ENCODE measurements around the gene TCFL5.

The TCFL5 gene

DNA sequence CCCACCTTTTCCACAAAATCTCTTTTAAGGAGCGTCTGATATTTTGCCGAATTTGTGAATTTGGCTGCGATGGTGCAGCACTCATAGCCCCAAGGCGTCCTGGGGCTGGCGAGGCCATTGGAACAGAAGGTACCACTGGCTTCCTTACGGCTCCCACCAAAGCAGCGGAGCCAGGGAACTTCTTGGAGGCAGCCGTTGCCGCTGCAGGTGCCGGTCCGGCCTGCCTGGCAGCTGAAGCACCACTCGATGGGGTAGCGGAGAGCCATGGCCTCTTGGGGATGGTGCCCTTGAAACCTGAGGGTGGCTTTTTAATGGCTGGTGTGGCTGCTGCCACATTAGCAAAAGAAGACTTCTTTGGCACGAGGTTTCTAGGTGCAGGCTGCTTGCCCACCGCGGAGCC lies 34.9 kb upstream of the TCFL5 start:
- no peak for DNase-seq (ENCODE audit: extremely low read depth in 1 of 2, low read depth in 1 of 2)

DNA sequence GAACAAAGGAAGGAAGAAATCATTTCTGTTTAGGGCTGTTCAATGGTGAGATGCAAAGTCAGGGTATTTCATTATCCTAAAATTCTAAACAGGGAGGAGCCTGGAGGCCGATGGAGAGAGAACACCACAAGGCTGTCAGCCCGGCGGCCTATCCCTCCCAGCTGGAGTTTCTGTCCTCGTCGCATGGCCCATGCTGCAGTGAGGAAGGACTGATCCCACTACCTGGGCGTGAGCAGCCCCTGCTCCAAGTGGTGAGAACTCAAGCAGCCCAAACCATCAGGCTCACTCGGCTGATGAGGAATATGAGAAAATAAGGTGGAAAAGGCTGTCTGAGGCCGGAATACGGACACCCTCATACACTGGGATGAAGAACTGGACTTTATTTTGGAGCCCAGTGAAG lies 33.9 kb upstream of the TCFL5 start:
- no peak for DNase-seq (ENCODE audit: extremely low read depth in 1 of 2, low read depth in 1 of 2)

DNA sequence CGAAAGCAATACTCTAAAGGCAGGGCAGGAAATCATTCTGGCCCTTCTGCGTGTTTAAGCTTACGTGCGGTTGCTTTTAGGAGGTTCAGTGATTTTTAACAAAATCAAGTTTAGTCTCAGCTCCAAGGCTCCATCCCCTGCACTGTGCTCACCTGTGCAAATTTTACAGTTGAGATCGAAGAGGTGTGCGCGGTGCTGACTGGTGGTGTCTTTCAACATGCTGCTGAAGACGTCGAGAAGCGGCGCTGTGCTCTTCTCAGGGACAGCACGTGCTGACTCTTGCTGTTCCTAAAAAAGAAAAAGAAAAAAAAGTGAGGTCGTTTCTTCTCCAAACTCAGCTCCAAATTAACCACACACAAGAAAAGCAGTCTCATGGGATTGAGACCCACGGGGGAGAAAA lies 32.6 kb upstream of the TCFL5 start:
- DNase-seq (ENCODE audit: extremely low read depth in 1 of 2, low read depth in 1 of 2), result no peak

DNA sequence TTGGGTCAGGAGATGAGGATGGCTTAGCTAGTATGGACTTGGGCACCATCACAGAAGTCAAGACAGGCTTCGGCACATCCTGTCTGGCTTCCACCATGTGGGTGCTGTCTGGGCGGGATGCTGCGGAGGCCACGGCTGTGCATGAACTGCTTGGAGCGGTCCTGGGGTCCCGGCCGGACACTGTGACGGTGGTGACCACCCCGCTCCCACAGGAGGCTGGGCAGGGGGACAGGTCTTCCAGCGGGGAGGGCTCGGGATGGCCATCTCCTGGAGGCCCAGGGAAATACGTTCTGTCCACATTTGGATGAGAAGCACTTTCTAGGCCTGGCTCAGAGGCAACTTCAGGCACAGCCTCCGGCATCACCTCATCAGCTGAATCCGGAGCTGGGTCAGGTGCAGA lies 32.1 kb upstream of the TCFL5 start:
- DNase-seq (ENCODE audit: extremely low read depth in 1 of 2, low read depth in 1 of 2), result no peak

DNA sequence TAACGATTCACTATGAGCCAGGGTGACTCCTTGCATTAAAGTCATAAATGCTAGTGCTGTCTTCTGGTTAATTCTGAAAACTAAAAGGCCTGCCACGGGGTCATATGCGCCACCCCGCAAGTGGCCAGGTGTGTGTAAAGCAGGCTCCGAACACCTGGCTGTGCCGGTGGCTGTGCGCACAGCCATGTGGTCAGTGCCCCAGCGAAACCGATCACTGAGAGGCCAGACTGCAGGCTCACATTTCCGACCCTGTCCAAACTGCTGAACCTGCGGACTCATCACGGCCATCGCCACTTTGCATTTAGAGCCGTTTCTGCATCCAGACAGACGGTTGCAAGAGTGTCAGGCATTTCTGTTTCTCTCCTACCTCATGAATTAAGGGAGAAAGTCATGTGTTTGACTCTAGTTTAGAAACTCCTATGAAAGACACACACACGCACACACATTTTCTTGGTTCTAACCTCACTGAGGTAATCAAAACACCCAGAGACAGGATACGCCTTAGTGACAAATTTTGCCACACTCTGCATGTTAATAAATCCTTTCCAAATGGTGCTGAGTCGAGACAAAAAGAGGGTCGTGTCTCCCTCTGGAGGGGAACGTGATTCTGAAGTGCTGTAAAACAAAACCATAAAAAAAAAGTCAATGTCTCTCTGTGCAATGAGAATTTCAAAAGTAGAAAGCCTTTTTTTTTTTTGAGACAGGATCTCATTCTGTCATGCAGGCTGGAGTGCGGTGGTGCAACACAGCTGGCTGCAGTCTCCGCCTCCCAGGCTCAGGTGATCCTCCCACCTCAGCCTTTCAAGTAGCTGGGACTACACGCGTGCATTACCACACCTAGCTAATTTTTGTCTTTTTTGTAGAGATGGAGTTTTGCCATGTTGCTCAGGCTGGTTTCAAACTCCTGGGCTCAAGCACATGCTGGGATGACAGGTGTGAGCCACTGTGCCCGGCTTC lies 31.0 kb upstream of the TCFL5 start:
- no peak for DNase-seq (ENCODE audit: extremely low read depth in 1 of 2, low read depth in 1 of 2)

DNA sequence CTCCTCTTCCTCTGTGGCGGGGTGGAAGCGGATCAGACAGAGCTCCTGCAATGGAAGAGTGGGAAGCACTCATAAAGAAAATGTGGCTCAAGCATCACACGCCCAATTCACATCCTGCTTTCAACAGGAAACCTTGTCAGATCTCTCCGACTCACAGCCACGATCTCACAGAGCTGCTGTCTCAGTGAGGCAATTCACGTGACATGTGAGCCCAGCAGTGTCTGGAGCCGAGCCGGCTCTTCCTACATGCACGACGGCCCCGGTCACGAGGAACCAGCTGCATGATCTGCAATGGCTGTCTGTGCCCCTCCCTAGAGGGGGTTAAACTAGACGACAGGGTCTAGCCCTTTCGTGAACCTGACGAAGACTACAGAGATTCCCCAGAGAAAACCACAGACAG lies 29.5 kb upstream of the TCFL5 start:
- DNase-seq (ENCODE audit: extremely low read depth in 1 of 2, low read depth in 1 of 2), result no peak

DNA sequence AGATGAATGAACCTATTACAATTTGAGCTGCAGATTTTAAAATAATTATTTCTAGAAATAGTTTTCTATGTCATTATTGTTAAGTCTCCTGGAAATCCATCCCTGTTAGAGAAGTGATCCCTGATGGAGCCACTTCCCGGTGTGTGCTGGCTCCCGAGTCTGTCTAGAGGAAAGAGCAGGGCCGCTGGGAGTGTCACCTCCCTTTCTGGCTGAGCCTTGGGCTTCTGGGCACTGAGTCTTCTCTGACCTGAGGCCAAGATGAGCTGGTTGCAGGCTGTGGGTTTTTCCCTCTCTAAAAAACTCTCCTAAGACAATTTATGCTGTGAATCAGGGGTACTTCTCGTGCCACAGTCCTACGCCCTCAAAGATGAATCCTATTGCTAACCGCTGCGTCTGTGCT lies 28.8 kb upstream of the TCFL5 start:
- no peak for DNase-seq (ENCODE audit: extremely low read depth in 1 of 2, low read depth in 1 of 2)

DNA sequence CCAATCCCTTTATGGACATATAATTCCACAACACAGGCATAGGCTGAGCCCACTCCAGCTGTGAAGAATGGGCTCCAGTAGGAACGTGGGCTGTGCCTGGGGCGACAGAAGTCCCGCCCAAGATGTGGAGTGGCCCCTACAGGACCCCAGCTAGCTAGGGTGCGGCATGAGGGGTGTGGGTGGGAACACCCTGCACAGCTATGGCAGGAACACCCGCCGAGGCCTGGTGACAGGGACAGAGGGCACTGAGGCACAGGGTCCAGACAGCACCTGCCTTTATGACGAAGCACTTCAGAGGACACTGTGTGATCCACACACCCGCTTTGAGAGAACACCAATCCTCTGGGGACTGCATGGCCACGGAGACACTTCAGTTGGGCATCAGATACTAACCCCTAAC lies 28.2 kb upstream of the TCFL5 start:
- DNase-seq (ENCODE audit: extremely low read depth in 1 of 2, low read depth in 1 of 2), result no peak

DNA sequence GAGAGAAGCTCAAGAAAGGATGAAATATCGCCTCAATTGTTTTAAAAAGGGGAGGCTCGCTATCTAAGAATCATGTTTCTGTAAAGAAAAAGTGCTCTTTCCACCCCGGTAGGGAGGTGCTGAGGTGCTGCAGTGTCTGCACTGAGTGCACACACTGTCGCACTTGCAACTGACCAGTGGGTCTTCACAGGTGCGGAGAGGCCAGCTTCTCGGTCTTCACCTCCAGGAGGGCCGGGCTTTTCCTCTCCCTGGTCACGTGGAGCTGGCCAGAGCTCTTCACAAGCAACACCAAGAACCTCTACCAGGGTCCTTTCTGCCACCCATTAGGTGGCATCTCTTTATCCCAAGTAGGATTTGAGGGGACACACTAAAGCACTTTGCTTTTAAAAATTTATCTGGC lies 27.8 kb upstream of the TCFL5 start:
- no peak for DNase-seq (ENCODE audit: extremely low read depth in 1 of 2, low read depth in 1 of 2)

DNA sequence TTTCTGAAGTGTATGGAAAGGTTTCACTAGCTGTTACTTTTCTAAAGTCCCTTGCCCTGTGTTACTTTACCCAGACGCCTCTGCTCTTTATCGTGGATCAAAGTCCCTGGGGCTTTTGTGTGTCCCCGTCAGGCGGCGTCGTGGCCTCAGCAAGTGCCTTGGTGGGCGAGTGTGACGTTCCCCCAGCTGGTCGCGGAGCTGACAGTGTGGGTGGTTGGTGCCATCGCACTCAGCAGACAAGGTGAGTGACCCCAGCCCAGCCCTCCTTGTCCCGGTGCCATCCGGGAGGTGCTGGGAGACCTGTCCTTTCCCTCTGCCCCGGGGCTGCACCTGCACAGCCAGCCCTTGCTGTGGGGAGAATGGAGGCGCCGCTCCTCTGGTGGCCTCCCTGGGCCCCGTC lies 27.3 kb upstream of the TCFL5 start:
- no peak for DNase-seq (ENCODE audit: extremely low read depth in 1 of 2, low read depth in 1 of 2)

DNA sequence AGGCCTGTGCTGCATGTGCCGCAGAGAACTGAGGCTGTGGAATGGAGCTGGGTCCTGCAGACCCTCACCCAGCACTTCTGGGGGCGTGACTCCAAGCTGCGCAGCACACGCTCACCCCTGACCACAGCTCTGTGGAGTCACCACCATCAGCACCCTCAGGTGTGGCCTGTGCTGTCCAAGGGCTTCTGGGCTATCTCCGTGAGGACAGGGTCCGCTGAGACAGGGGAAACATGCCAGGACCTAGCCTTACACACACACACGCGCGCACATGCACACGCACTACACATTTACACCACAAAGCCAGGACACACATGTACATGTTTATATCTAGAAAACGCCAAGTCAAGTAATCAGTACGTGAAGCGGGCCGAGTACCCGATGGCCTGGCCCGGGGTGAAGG lies 26.8 kb upstream of the TCFL5 start:
- no peak for DNase-seq (ENCODE audit: extremely low read depth in 1 of 2, low read depth in 1 of 2)

DNA sequence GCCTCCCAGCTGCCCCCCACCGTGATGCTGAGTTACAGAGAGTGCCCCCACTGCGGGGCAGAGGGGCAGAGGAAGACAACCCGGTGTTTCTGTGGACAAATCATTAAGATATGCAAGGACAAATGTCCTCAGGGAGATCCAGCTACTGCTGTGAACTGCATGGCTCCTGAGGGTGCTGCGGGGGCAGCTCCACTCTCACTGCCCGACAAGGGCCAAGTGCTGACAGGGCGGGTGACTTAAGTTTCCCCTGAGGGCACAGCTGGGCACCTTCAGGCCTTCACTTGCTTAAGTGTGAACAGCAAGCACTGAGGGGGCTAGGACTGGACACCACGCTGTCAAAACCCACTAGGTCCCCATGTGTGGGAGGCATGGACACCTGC lies 26.2 kb upstream of the TCFL5 start:
- no peak for DNase-seq (ENCODE audit: extremely low read depth in 1 of 2, low read depth in 1 of 2)

DNA sequence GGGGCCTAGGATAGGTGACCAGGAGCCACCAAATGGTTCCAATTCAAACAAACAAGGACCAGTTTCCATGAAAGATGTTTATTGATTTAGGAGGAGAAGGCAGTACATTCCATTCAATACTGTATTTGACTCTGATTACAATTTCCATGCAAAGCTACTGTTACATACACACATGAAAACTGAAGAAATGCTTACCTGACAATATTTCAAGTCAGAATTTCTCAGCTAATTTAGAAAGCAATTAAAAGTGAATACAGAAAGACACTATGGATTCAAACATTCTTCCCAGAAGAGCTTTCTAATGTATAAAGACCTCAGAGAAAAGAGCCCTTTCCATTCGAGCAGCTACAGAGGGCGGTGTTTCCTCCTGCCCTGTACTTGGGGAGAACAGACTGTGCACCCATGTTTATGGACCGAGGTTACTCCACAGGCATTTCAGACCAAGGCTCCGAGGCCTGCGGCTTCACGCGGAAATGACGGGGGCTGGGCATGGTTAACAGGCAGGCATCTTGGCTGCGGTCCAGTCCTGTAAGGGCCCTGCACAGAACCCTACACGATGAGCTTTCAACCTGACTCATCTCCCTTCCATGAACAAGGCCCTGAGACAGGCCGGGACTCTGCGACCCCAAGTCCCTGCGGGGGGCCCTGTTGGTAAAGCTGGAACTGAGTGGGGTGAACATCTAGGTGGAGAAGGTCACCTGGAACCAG lies 25.7 kb upstream of the TCFL5 start:
- no peak for DNase-seq (ENCODE audit: extremely low read depth in 1 of 2, low read depth in 1 of 2)

DNA sequence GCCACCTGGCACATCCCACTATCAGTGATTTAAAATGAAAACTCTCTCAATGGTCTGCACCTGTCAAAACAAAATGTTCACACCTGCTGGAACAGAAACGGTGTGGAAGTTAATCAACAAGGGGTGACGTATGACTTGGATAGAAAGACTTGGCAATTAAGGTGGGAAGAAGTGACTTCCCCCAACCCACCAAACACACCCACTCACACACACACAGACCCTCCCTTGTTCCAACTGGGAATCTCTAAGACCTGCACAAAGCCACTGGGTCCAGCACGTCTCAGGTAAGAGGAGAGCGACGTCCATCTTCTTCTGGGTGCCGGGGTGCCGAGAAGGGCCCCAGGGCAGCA lies 25.1 kb upstream of the TCFL5 start:
- no peak for DNase-seq (ENCODE audit: extremely low read depth in 1 of 2, low read depth in 1 of 2)

DNA sequence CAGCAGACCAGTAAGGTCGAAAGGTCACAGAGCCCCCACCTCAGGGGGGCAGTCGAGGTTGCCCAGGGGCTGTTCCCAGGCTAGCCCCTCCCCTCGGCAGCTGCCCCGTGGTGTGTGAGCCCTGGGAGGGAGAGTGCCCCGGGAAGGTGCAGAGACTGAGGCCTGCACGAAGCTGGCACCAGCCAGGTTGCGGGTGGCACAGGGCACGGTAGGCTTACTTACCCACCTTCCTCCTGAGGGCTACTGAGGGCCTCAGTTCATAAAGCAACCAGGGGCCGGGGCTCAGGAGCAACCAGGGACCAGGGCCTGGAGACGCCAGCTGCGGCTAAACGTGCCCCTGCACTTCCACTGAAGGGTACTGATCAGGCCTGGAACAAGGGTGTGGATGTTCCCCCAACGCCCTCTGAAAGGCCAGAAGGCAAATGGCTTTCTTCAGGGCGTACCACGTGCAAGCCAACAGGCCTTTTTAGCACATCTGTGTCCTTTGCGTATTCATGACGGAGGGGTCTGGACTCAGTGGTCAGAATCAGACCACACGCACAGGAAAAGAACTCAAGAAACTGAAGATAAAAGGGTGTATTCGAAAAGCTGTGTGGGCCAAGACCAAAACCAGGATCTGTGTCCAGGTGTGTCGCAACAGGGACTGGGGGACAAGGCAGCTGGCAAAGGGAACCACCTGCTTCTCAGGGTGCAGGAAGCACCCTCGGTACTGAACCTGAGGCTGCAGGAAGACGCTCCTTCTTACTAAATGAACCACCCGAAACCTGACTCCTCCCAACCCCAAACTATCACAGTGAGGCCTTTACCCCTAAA lies 24.5 kb upstream of the TCFL5 start:
- no peak for DNase-seq (ENCODE audit: extremely low read depth in 1 of 2, low read depth in 1 of 2)

DNA sequence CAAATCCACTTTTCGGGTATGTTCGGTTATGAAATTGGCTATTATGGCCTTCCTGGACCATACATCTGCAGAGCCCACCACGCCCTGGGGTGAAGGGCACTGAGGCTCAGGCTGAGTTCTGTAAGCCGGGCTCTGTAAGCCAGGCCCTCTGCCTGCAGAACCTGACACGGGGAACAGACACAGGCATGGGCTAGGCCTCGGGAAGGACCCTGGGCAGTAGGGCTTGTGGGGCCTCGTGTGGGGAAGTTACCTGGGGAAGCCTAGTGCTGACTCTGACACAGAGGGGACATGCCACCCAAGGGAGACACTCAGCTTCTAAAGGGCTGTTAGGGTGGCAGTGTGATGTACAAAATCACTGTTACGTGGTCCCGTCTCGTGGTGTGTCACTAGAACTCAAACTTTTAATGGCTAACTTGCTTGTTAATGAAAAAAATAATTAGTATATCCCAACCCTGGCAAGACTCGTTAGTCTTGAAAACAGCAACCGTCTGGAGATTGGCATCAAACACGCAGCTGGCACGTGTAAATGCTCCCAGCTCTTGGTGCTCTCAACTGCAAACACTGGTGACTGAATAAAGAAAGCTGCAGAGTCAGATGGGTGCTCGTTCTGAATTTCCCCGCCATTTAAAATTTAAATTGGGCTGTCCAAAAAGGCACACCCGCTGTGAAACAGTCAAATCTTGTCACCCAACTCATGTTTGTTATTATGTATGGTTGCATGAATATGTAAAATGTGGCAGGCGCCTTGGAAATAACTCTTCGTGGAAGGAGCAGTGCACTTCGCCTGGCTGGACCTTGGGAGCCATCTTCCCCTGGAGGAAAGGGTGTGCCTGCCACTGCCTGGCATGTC lies 23.6 kb upstream of the TCFL5 start:
- no peak for DNase-seq (ENCODE audit: extremely low read depth in 1 of 2, low read depth in 1 of 2)

DNA sequence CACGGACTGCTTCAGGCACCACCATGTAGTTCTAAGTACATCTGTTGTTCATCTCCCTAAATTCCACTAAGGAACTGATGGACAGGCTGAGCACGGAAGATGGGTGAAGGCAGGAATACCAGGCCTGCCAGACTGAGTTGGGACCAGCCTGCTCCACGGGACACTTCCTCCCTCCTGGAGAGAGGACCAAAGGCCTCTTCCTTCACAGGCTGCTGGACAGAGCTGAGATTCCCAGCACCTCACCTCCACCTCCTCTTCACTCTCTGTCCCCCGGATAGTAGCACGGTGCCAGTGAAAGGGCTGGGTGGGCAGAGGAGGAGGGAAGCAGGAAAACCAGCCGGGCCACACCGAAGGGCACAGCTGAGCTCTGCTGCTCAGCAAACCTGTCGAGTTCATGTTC lies 22.9 kb upstream of the TCFL5 start:
- no peak for DNase-seq (ENCODE audit: extremely low read depth in 1 of 2, low read depth in 1 of 2)

DNA sequence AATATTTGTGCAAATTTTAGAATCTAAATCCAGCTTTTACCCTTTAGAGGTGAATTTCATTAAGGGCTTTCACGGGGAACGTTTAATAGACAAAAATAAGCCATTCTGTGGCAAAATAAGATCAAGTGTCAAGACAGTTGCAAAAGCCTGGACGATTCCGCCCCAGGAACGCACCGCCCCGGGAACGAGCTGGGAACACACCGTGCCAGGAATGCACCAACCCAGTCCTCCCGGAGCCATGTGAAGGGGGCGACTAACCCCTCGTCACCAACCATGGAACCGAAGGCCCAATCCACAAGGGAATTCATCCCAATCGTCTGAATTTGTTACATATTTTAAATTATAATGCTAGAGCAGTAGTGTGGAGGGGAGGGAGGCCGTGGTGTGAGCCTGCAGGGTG lies 20.8 kb upstream of the TCFL5 start:
- DNase-seq (ENCODE audit: extremely low read depth in 1 of 2, low read depth in 1 of 2), result no peak

DNA sequence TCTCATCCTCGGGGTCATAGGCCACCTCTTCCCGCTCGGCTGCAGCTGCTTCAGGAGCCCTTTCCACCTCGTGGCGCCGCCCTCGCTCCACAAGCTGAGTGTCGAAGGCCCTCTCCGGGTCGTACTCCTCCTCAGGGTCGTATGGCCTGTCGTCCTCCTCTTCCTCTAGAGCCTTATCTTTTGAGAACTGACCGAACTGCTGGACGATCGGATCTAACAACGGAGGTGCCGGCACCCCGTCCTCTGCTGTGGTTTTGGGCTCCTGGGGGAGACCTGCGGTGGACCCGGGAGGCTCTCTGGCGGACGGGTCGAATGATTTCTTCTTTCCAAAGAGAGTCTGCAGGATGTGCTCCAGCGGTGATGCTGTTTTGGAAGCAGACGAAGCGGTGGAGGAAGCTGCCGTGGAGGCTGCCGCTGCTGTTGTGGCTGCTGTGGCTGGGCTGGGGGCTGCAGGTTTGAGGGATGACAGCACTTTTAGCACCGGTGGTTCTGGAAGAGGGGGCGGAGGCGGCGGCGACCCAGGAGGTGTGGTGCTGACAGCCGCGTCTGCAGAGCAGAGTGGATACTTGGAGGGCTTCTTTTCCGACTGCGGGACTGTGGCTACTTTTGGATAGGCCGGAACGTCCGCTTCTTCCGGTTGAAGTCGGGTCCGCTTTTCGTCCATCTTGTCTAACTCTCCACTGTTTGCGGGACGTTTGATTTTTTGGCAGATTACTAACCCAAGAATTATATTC lies 20.2 kb upstream of the TCFL5 start:
- DNase-seq (ENCODE audit: extremely low read depth in 1 of 2, low read depth in 1 of 2), result no peak

Measured in stimulated activated CD8-positive, alpha-beta memory T cell treated with anti-CD3 and anti-CD28 coated beads, Interleukin-7, amount 100 ng/mL, for 48 hours (primary cell).